ENCODE measurements around the gene EIF5AL1. TPM values are rescaled to one million over a fixed set of nuclear protein-coding genes. Genes with fewer than 3 reads are reported as not detected.
"Not testable (repeated sequence)": the region's sequence is repeated elsewhere in the genome, so short reads cannot be mapped to it uniquely, and the experiment has no call there.

EIF5AL1 gene
- polyA plus RNA-seq, 1 donor = 1.6 TPM

DNA sequence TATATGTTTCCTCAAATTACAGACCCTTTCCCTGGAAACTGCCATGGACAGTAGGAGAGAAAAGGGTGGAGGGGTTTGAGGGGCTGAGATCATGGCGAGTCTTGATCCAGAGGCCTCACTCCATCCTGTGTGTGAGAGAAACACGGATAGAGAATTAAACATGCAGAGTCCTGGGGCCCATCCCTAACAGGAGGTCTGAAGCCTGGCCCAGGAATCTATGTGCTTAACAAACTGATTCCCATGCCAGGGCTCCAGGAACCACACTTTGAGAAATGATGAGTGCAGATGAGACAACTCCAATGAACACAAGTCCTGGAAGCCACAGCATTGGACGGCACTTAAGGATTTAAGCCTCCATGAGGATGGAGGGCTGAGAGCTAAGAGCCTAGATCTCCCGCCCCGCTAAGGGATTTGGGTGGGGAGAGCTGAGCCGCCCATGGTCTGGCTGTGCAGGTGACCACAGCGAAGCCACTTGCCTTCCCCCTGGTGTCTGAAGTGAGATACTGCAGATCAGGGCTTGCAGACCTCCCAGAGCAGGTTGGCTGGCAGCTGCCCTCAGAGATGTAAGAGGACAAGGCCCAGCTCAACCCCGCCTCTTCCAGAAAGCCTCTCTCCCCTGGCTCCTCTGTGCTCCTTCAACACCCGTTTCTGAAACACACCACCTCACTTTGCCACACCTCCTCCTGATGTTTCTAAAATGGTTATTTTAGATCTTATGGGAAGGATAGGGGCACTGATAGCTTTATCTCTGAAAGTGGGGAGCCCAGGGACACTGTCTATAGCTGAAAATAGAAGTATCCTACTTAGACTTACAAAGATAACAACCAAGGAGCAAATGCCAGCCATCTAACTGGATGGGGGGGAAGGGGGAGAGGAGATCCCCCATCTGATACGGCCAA, 24.8 kb upstream of the EIF5AL1 start:
- DNase-seq = peak; percentile 29

DNA sequence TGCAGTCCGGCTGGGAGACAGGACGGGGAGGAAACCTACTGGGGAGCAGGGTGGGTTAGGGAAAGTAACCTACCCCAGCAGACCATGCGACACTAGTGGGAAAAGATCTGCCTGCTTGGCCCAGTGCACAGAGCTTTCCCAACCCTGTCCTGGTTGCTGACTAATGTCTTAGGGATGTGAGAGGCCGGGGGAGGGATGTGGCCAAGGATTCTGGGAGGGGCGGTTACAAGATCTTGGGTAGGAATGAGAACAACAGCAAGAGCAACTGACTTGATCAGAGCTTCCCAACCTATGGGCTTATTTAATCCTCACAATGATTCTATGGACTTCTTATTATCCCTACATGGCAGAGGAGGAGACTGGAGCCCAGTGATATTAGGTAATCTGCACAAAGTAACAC, 24.0 kb upstream of the EIF5AL1 start:
- DNase-seq = peak; percentile 36

DNA sequence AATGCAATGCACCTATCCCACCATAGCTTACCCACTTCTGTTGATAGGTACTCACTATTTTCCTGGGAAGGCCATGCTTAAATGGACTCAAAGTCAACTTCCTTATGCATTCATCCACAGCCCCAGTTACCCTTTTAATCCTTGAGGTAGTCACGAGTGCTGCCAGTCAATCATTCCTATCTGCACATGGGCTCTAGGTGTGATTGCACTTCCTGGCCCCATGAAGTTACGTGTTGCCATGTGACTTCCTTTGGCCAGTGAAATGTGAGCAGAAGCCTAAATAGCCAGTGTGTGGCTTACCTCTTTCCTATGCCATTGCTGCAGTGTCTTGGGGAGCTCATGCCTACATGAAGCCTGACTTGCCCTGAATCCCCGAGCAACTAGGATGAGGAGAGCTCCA, 23.5 kb upstream of the EIF5AL1 start:
- DNase-seq = no peak

DNA sequence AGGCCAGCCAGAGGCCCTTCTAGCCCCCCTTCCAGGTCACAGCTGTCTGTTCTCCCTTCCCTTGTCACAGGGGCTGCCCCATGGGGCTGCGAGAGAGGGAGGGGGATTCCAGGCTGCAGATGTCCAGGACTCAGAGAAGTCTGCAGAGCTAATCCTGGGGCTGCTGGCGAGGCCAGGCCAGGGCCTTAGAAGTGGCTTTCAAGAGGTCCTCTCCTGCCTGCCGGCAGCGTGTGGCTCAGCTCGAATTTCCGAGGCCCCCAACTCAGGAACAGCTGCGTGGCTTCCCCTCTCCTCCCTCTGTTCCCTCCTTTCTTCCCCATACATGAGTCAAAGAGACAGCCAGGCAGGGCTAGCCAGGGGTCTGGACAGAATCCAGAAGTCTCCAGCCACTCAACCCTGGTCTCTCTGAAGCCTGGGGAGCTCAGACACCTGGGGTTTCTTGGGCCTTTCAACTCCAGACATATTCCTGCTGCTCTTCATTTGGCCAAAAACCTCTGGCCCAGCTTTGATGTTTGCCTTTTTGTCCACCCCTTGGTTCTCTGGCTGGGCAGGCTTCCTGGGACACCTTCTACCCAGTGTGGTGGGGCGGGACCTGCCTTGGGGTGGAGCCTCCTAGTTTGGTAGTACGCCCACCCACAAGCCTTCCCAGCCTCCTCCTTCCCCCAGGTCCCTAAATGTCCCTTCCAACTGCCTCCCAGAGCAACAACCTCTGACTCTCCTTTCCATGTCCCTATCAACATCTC, 21.8 kb upstream of the EIF5AL1 start:
- DNase-seq = peak; percentile 61

DNA sequence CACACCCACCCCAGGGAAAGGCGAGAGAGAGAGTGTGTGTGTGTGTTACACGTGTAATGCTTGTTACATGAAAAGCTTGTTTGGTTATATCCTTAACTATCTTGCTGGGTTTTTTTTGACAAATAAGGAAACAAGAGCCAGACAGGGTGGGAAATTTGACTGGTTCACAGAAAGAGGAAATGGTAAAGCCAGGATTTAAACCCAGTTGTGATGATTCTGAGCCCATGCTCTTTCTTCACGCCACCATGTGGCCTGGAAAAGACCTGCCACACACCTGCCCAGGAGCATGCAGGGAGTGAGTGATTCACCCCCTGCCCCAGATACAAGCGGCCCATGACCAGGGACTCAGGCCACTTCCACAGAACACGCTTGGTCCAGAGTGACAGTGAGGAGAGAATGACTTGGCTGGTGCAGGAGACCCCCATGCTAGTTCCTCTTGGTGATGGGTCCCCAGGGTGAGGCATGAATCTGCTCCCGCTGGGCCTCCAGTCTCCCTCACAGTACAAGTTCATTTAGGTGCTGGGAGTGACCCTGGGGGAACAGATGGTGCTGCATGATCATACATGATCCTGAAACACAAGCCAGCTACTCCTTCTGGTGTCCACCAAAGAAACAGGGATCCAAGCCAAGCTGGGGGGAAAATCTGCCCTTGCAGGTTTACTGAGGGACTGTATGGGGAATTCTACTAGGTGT, 21.0 kb upstream of the EIF5AL1 start:
- DNase-seq = no peak

DNA sequence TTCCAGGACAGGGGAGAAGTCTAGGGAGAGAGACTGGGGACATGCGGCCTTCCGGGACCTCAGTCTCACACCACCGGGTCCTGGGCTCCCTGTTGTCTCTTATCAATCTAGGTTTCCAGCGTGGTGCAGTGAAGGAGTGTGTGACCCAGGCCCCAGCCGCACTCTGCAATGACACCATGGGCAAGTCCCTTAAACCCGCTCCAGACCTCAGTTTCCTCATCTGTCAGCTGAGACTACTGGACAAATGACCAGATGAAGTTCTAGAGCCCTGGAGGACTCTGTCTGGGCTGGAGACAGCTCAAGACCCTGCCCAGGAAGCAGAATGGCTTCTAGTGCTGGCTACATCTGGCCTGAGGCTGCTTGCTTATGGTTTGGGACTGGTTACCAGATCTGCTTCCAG, 20.1 kb upstream of the EIF5AL1 start:
- DNase-seq = no peak

DNA sequence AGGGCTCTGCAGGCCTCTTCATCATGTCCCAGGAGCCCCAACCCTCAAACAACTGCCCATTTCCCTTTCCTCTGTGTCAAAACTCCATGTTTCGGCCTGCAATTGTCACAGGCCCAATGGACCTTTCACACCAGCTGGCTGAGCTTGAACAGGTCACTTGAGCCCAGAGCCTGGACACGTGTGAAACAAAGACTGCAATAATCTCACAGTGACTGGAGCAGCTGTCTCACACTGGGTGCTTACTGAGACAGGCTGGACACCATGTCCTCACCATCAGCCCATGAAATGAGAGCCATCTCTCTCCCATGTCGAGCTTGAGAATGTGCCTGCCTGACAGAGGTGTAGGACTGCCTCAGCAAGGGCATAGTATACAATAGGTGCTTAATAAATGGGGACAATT, 19.5 kb upstream of the EIF5AL1 start:
- DNase-seq = no peak

DNA sequence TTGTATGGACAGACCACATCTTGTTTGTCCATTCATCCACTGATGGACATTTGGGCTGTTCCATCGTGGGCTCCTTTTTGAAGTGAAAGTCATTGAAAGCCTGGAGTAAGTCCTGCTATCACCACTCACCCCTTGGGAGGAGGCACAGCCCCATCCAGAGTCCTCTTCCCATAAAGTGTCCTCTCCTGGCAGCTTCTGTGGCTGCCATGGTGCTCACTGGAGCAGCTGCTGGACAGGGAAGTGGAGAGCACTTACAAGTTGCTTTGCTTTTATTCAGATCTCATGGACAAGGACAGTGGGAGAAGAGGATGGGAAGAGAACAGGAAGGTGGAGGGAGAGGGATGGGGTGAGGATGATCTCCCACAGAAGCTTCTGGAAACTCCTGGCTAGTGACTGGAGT, 18.5 kb upstream of the EIF5AL1 start:
- no peak for DNase-seq

DNA sequence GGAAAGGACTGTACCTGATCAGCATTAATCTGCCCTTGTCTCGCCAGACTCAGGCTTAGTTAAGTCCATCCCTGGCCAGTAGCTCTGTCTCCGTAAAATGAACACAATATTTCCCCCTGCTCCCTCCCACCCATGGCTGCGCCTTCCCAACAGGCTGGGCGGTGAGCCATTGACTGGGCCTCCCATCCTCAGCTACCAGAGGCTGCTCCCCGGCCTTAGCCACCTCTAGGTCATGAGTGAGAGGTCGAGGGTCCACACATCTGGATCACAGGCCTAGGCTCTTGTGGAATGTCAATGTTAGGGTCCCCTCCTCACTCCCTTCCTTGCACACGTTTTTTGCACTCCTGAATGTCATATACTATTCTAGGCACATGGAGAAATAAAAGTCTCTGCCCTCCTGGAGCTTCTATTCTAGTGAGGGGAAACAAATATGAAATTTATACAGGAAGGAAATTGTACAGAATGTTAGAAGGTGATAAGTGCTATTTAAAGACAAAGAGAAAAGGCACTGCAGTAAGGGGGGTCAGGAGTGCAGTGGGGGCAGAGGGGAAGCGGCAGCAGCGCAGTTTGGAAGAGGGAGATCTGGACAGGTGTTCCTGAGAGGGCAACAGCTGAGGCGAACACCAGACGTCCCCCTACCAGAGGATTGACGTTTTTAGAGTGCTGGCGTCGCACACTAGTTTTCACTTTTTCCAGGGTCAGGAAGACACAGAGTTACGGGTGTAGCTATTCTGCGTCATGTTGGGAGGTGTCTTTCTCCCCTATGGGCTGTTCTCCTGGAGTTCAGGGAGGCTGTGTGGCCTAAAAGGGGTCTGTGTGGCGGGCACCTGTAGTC, 17.2 kb upstream of the EIF5AL1 start:
- no peak for DNase-seq

DNA sequence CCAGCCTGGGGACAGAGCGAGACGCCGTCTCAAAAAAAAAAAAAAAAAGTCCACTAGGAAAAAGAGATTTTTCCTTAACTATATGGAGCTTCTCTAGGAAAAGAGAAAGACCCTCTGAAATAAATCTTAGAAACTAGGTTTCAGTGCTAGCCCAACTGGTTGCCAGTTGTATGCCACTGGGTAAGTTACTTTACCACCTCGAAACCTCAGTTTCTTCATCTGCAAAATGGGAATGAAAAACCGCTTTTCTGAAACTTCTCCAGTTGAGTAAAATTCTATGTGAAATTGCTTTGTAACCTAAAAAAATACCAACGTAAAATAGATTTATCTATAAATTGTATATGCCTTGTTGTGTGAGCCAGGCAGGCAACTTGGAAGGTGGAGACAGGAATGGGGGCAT, 16.5 kb upstream of the EIF5AL1 start:
- no peak for DNase-seq

DNA sequence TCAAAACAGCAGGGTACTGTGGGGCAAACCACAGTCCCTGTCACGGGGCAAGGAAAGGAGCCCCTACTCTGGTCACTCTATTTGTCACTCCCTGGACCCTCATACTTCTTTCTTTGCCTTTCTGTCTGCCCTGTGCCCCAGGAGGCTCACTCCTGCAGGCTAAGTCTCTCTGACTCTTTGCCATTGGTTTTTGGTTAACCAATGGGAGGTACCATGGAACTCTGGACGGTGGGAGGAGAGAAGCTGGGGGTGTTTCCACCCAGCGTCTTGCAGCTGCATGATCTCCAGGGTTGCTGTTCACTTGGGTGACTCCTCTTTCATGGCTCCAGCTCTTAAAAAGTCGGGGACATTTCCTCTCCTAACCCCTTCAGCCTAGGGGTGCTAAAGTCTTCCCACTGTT, 15.4 kb upstream of the EIF5AL1 start:
- DNase-seq = no peak

DNA sequence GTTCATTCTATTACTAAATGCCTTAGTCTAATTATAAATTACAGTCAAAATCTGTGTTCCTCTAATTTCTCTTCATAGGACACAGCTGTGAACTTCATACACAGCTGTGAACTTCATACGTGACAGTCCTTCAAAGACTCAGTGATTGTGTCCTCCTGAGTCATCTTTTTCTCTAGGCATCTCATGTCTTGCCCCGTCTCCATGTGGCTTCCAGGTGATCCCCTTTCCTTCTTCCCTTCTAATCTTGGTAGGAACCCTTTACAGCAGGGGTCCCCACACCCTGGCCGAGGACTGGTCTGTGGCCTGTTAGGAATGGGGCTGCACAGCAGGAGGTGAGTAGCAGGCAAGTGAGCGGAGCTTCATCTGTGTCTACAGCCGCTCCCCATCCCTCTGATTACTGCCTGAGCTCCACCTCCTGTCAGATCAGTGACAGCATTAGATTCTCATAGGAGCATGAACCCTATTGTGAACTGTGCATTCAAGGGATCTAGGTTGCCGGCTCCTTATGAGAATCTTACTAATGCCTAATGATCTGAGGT, 14.0 kb upstream of the EIF5AL1 start:
- no peak for DNase-seq

DNA sequence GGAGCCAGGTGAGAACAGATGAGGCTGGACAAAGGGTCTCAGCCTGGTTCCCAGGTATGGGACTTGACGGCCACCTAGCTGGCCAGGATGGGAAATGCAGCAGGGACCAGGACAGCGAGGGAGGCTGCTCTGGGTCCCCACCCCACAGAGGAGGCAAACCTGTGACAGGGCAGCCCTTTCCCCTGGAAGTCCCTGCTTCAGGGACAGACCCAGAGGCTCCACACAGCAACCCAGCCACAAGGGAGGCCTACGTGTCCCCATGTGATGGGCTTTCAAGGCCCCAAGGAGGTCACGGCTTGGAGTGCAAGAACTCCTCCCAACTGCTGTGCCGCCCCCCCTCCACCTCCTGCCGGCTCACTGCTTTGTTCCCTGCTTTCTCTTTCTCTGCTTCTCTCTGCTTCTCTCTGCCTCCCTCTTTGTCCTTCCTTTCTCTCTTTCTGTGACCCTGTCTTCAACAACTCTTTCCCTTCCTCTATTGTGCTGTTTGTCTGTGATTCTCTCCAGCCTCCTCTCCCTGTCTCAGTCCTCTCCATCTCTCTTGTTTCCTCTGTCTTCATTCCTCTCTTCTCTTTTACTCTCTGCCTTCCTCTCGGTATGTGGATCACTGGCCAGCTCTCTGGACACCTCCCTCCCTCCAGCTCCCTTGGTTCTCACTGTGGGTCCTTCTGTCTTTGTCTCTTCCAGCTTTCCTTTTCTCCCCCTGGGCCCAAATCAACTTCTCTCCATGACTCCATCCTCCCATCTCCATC, 9.6 kb upstream of the EIF5AL1 start:
- no peak for DNase-seq

DNA sequence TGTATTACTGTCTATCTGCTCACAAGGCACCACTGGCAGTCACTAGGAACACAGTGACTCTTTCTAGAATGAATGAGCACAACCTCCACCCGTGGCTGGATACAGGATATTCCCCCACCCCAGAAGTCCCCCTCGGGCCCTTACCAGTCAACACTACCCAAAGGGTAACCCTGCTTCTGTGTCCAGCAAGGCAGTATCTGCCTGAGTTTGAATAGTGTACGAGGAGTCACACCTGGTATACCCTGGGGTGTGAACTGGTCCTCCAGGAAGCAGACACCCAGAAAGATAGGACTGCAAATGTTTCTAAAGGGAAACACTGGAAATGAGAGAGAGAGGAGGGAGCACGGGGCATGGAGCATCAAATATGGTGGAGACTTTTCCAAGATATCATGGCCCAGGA, 8.5 kb upstream of the EIF5AL1 start:
- not testable (repeated sequence) for DNase-seq

DNA sequence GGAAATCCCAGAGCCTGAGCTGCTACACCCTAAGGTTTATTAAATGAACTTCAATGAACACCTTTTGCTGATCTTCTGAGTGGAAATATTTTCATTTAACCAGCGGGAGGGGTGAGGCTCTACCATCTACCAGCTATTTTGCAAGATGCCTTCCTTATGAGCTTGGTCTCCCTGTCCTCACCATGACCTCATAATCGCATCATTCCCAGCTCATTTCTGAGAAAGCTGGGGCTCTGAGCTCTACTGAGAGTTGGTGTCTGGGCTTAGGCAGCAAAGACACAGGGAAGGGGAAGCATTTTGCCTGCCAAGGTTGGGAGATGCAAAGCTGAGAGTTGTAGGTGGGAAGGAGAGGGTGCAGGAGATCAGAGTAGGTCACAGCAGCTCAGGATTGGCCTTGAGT, 7.8 kb upstream of the EIF5AL1 start:
- DNase-seq = not testable (repeated sequence)

DNA sequence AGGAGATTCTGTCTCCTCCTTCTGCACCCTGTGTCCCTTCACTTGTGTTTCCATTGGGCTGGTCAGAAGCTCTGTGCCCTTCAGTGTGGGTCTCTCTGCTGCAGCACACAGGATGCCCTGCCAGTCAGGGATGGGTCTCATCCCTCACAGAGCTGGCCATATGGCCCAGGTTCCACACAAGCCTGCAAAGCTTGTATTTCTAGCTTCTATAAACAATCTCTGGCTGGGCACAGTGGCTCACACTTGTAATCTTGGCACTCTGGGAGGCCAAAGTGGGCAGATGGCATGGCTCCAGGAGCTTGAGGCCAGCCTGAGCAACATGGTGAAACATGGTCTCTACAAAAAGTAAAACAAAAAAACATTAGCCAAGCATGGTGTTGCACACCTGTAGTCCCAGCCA, 7.0 kb upstream of the EIF5AL1 start:
- DNase-seq = not testable (repeated sequence)

DNA sequence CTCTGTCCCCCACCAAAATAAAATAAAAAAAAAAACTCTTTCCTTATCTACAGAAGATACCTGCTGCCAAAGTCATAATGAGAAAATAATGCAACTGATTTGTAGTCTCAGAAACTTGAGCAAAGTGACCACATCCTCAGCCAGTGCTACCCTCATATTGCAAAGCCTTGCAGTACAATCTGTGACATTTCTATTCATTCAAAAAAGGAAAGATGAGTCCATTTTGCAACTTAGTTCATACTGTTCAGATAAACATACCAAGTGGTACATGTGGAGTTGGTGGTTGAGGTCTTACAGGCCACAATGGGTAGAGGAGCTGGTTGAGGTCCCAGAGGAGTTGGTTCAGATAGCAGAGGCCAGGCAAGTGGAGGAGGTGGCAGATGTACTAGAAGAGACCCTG, 6.5 kb upstream of the EIF5AL1 start:
- no peak for DNase-seq

DNA sequence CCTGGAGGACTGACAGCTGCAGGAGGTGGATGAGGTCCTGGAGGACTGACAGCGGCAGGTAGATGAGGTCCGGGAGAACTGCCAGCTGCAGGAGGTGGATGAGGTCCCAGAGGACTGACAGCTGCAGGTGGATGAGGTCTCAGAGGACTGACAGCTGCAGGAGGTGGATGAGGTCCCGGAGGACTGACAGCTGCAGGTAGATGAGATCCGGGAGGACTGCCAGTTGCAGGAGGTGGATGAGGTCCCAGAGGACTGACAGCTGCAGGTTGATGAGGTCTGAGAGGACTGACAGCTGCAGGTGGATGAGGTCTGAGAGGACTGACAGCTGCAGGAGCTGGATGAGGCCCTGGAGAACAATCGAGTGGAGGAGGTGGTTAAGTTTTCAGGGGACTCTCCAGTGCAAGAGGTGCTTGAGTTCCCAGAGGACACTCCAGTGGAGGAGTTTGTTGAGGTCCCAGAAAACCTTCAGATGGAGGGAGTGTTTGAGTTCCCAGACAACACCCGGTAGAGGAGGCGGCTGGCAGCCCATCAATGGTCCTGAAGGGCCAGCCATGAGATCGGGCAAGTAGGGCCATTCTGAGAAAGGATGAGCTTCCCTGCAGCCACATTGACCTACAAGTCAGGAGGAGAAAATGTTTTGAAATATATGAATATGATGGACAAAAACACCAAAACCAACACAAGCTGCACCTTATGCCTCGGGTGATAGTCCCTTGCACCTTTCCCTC, 4.7 kb upstream of the EIF5AL1 start:
- DNase-seq = no peak

DNA sequence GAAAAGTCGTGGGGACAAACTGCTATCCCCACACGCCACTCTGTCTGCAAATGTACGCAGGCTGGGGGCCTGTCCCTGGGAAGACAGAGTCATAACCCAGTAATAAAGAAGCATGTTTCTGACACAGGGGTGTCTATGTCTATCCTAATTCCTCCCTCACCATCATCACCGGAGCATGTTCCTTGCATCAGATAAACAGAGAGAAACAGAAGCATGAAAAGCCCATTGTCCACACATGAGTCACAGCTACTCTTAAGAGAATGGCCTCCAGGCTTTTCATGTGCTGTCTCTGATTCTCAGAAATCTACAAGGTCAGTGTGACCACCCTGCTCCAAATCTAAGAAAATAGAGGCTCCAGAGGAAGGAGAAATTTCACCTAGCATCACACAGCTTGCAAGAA, 4.1 kb upstream of the EIF5AL1 start:
- DNase-seq = not testable (repeated sequence)

DNA sequence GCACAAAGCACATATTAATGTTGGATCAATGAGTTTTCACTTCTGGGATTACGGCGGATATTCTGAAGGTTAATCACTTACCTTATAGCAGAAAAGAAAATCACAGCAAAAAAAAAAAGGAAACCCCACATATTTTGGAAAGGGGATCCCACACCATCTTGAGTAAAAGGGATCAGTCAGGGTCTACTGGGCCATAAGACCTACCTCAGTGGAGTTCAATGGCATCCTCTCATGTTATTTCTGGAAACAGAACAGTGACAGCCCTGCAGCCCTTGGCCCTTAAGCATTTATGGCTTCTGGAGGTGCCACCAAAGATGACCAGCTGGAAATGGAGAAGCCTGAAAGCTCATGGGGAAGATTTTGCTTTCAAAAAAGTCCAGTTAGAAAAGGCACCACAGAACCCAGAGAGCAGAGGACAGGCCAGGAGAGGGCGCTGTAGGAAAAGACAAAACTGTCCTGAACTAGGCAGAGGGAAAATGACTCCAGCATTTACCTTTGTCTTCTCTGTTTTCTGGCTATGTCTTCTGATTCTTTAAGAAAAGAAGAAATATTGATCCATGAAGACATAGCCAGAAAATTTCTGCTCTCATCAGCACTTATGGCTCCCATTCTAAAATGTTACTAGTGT, 2.9 kb upstream of the EIF5AL1 start:
- DNase-seq = not testable (repeated sequence)

Data from hindlimb muscle (tissue), 1 donor.